ENCODE results near the gene FYN.

The FYN gene

DNA sequence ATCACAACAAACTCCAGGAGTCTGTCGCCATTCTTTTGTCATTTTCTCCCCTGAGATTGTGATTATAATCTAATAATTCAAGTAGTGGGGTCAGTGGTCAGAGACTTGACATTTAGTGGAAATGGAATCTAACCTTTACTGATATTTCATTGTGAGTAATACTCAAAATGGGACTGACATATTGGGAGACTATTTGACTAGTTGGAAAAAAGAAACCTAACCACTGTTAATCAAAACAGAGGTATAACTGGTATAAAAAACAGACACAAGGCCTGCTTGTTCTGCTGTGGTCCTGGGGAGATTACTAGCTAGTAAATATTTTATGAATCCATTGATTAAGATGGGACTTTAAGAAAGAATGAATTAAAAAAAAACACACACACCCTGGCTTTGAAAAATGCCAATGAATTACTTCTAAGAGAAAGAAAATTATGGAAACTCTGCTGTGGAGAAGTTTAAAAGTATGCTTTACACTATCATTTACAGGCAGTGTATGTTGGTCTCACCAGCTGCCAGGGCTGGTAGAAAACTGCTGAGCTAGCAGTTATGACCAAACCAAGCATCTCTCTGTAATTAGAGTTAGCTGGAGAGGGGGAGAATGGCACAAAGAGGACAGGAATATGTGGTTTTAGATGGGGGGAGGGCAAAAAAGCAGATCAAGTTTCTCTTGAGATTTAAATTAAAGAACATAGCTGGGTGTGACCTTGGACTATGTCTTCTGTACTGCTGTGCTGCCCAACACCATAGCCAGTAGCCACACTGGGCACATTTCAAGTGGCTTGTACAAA lies 103.7 kb downstream of the FYN start:
- no peak for DNase-seq (ENCODE audit: low spot score)

DNA sequence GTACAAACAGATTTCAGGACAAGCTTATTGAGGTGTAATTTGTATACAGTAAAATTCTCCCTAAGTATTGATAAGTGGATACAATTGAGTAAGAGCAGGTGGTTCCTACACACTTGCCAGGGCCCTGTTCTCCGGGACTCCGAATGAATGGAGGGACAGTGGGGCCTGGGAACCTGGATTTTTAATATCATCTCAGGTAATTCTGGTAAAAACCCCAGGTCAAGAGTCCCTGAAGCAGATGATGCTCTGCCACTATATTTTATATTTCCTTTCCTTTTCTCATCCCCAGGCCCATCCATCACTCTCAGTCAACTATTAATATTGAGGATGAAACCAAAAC lies 104.9 kb downstream of the FYN start:
- no peak for DNase-seq (ENCODE audit: low spot score)

DNA sequence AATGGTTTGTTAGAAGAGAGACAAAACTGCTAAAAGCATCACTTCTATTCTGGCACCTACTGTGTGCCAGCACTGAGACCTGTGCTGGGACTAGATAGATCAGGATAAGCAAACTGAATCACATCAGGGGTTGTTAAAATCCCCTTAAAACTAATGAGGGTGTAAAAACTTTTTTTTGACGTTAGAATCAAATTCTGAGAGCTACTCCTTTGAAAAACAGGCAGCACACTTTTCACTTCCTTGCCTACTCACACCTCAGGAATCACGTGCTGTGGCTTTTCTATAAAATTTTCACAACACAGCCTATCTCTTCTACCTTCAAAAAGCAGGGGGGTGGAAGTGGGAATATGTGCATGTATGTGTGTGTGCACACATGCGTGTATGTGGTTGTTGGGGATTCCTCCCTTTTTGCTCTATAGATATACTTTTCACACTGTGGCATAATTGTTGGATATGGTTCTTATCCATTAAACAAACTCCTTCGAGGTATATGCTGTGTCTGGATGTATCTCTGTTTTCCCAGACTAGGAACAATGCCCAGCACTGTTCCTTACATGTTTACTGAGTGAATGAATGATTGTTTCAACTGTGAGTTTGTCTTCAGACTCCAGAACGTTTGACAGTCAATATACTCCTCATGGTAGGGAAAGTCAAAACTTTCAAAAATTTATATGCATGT lies 105.4 kb downstream of the FYN start:
- no peak for DNase-seq (ENCODE audit: low spot score)

DNA sequence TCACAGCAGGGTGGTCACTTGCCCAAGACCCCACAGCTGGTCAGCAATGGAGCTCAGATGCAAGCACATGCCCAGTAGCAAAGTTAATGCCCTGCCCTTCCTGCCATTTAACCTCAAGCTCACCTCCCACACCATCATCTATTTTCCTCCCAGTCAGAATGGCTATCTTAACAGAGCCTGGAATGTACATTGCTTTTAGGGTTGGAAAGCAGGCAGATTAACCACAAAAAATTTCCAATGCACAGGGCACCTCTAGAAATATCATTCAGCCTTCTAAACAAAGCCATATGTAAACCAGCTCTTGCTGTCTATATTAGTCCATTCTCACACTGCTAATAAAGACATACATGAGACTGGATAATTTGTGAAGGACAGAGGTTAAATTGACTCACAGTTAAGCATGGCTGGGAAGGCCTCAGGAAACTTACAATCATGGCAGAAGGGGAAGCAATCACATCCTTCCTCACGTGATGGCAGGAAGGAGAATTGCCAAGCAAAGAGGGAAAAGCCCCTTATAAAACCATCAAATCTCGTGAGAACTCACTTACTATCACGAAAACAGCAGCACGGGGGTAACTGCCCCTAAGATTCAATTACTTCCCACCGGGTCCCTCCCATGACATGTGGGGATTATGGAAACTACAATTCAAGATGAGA lies 106.9 kb downstream of the FYN start:
- no peak for DNase-seq (ENCODE audit: low spot score)

DNA sequence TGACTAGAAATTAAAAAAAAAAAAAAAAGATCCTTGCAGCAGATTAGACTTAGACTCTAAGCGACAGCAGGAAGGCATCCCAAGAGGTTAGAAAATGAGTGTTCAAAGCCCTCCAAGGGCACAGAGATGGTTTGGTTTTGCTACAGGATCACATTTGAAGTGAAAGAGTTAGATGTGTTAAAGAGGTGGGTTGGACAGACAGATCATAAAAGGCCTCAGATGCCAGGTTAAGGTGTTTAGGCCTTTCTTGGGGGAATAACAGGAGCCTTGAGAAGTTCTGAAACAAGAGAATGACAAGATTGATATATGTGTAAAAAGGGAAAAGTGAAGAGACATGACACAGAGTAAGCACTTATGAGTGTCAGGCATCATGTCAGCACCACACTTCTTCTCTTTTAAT lies 107.5 kb downstream of the FYN start:
- no peak for DNase-seq (ENCODE audit: low spot score)

DNA sequence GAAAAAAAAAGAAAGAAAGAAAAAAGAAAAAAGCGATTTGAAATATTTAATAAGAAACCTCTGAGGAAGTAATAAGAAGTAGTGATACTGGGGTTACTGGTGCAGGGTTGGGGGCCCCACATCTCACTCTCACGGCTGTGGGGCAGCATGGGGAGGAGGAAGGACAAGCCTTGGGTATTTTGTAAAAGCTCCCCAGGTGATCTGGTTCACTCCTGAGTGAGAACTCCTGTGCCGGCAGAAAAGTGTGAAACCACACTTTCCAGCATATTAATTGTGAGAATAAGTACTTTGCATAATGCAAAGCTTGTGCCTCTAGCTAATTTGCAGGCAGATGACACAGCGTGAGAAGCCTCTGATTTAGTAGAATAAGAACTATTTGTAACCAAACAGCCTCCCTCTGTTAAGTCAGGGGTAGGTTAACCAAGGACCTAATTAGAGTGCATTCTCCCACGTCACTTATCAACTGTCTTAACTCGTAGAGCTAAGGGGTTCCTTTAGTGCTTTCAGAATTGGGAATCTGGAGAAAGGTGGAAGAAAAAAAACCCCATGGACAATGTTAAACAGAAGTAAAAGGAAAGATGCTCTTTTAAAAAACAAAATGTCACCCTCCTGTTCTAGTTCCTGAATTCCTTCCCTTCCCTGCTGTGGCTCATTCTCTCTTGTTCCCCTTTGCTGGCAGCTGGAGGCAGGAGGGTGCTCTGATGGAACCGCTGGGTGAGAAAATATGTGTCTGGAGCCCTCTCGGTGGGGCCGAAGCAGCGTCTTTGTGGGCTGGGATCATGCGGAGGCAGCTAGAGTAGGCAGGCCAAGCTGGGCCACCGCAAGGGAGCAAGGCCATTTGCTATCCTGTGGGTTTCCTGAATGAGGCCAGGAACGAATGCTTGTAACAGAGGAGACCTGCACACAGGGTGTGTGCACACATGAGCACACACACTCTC lies 108.7 kb downstream of the FYN start:
- DNase-seq (ENCODE audit: low spot score): no peak

DNA sequence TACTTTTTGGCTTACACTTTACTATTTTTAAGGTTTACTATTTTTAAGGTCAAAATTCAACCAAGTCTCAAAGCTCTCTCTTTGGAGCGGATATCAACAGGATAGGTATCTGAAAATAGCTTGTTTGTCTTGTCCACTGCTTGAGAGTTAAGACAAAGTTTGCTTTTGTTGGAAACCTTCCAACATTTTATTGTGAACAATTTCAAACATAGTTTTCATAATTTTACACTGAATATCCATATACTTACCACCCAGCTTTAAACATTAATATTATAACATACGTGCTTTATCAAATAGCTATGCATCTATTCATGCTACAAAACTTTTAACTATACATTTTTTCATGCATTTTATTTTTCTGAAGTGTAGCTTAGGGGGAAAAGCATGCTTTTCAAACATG lies 109.9 kb downstream of the FYN start:
- DNase-seq (ENCODE audit: low spot score): no peak

DNA sequence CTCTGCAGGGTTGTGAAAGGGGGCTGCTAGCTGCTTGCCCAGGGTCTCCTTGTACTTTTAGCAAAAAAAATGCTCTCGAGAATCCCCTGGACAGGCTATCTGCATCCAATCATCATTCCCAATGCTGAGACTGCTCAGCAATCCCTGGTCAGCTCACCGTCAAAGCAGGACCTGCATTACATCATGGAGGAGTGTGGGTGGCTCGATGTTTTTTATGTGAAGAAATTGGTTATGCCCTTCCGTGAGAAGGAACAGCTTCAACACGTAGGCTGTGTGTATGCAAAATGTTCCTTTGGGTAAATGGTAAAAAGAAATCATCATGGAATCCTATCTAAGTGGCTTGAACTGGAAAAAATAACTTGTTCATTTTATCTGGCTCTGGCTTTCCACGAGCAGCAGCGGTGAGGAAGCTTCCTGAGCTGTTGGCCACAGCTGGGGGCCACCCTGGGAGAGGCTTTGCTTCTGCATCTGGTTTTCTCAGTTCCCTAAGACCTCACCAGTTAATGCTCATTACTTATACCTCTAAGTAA lies 111.4 kb downstream of the FYN start:
- DNase-seq (ENCODE audit: low spot score): no peak

DNA sequence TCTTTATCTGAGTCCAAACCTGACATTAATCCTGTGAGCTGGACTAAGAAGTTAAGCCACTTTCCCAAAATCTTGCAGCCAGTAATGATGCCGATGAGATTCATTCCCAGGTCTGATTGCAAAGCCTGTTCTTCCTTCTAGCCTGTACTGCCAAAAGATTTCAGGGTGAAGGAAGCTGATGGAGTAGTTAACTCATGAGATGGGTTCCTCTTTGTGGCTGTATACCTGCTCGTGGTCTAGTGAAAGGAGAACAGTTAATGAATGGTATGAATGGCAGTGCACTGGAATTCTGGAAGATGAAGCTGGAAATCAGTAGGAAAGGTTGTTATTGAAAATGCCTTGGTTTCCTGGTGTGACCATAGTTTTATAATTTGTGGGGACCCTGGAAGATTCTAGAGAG lies 112.0 kb downstream of the FYN start:
- no peak for DNase-seq (ENCODE audit: low spot score)

DNA sequence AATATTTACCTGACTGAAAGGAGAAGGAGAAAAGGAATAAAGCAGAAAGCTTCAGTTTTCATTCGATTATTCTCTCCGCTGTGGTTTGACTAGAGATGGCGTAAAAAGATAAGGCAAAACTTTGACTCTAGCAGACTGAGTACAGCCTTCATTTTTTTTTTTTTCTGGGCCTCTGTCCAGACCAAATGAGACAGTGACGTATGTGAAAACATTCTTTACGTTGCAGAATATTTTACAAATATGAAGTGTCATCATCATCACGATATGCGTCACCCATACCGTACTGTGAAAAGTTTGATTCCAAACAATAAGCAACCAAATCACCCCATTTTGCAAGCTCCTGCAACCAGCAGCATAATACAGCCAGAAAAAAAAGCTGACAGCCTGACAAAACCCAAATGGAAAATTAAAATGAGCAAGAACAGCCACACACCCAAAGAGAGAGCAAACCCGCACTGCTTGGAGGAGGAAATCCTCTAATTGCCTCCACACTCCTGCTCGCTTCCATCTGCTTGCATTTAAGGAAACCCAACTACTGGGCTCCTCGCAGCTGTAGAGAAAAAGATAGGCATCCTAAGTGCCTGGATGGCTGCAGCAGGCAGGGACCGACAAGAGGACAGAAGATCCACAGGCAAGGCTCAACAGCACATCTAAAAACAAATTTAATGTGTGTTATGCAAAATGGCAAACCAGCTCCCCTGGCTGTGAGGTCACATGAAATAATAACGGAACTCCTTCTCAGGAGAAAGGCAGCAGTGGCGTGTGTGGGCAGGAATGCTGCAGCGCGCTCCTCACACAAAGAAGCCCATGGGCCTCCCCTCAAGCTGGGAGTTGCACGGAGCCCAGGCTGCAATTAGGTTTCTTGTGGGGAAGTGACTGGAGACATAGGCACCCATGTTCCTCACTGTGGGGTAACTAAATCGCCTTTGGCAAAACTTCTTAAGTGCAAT lies 113.1 kb downstream of the FYN start:
- DNase-seq (ENCODE audit: low spot score): no peak

DNA sequence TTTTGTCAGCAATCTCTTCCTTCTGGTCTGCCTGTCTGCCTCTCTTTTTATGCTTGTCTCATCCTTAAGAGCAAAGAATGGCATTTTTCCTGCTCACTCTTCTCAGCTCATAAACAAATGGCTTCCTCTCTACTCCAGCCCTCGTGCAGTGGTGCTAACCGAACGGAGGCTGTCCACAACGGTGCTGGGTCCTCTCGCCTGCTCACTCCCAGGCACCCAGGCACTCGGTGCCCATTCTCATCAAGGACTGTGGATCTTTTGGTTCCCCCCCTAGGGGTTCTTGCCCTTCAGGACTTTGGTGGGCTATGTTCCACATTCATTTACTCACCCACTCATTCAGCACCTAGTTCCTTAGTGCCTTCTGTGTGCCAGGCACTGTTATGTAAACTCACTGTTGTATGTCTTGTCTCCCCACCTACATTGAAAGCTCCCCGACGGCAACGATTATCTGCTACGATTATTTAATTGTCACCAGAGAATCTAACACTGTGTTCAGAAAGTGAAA lies 113.9 kb downstream of the FYN start:
- no peak for DNase-seq (ENCODE audit: low spot score)

DNA sequence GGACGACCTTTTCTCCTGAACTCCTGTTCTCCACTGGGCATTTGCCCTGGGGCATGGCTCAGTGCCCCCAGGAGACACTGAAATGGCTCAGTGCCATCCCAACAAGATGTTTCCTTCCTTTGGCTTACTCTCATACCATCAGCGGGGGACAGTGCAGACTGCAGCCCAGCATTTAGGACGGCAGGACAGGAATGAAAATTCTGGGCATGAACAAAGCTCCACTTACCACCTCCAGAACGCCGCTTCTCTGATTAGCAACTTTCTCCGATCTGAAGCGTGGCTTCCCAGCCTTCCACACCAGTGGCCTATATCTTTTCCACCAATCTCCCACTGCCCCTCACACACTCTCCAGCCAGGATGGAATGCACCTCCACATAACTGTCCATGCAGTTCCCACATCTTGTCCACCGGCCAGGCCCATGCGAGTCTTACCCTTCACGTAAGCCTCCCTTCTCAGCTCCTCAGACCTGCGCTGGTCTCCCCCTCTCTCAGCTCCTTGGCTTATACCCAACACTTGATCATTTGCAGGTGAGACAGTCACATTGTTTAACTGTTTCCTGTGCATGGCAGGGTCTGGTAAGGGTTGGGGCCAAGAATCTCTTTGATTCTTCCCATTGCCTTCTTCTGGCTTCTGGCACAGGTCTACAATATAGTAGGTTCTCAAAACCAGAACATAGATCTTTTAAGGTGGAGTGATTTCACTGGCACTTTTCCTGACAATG lies 114.5 kb downstream of the FYN start:
- no peak for DNase-seq (ENCODE audit: low spot score)

DNA sequence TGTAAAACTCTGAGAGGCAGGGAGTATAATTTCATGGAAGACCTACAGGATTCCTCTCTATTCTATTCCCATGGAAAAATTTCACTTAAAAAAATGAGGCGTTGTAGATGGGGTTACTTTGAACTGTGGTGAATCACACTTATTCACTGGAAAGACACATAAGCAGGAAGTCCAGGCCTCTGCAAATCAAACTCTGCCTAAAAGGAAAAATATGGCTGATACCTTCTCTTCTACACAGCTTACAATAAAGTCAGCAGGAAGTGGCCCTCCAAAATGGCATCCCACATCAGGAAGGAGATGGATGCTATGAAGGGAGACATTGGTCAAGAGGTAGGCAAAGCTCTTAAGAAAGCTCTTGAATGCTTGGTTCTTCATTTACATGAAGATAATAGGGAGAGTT lies 115.9 kb downstream of the FYN start:
- DNase-seq (ENCODE audit: low spot score): no peak

DNA sequence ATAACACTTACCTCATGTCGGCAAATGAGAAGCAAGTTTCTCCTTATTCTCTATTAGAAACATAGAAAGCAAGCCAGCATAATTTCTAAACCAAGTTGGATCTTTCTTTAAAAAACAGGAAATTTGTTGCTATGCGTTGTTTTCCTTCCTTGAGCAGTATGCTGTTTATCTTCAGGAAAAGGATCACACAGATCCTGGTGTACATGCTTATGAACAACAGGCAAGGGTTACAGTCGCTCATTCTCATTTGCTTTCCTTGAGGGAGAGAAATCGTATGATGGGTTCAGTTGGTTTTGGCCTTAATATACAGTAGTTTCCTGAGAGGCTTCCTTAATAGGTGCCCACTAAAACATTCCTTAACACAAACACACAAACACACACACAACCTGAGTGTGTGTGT lies 118.8 kb downstream of the FYN start:
- no peak for DNase-seq (ENCODE audit: low spot score)

DNA sequence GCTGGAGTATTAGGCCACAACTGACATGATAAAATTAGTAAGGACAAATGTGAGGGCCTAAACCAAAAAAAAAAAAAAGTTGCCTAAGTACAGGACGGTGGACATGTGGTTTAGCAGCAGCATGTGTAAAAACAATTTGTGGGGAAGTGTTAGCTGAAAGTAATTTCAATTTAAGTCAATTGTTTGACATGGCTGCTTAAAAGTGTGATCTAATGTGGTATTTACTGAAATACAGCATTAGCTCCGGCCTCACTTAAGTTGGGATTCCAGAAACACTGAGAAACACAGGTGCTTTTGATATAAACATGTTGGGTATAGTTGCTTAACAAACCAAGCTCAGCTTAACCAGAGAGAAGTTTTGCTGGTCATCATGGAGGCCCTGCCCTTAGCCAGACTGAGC lies 119.7 kb downstream of the FYN start:
- no peak for DNase-seq (ENCODE audit: low spot score)

DNA sequence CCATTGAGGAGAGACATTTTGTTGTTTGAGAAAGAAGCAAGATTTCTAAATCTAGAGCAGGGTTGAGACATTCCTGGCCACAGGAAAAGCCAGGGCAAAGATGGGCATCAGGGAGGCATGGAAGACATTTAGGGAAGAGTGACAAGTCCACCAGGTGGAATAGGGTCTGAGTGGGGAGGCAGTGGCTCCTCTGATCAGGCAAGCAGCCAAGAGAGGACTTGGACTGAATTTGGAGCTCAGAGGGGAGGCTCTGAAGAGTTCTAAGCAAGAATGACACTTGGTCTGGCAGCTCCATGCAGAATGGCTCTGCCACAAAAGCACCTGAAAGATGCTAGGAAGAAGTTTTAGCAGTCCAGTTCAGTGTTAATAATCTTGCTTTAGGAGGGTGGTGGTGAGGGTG lies 120.8 kb downstream of the FYN start:
- no peak for DNase-seq (ENCODE audit: low spot score)

DNA sequence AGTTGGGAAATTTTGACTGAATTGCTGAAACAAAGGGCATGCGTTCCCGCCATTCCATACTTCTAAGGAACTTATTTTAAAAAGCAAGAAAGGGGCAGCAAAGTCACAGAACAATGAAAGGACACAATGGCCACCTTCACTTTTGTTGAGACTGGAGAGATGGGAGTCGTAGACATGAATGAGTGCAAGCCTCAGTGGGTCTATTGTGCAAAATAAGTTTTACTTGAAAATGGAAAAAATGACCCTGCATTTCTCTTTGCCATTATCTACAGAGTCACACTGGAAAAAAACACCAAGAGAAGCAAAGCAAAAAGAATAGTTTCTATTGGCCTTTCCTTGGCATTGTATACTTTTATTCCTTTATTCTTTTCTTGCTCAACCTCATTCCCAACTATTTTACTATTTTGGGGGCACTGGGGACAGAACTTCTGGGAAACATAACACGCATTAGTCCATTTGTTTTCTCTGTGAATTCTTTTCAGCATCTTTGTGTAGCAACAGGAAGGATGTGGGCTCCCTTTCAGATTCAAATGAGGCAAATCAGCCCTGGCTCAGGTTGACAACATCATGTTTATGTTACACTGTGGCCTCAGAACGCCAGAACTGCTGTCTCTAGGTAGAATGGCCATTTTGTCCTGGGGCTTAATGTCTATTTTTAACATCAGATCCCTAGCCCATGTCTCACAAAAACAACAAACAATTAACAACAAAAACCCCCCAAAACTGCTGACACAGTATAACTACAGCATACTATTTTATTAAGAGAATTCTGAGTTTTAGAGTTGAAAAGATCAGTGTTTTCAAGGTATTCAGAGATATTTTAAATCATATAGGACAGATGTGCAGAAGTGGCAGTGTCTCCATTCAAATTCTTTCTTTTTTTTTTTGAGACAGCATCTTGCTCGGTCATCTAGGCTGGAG lies 122.2 kb downstream of the FYN start:
- no peak for DNase-seq (ENCODE audit: low spot score)

DNA sequence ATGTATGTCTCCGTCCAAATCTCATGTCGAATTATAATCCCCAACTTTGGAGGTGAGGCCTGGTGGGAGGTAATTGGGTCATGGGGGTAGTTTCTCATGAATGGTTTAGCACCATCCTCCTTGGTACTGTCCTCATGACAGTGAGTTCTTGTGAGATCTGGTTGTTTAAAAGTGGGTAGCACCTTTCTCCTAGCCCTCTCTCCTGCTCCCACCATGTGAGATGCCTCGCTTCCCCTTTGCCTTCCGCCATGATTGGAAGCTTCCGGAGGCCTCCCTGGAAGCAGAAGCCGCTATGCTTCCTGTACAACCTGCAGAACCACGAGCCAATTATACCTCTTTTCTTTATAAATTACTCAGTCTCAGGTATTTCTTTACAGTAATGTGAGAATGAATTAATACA lies 123.1 kb downstream of the FYN start:
- no peak for DNase-seq (ENCODE audit: low spot score)

DNA sequence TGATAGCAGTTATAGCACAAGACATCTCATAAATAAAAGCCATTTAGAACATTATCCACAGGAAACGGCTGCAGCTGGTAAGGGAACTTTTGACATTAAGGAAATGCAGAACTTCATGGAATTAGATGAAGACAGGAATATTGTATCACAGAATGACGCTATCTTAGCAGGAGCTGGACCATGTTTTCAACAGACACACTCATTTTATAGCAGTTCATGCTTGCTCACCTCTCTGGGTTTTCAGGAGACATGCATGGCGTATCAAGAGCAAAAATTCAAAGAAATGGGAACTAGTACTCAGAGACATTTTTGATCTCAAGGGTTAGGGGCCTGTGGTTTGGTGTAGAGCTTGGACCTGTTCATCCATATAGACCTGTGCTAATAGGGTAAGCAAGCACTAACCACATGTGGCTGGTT lies 125.0 kb downstream of the FYN start:
- no peak for DNase-seq (ENCODE audit: low spot score)
